ENCODE data around the gene IFITM1. TPM values are rescaled to one million over a fixed set of nuclear protein-coding genes. Genes with fewer than 3 reads are reported as not detected.

Gene IFITM1
- total RNA-seq, 2 donors from 2014 or later: 151 to 215 TPM

DNA sequence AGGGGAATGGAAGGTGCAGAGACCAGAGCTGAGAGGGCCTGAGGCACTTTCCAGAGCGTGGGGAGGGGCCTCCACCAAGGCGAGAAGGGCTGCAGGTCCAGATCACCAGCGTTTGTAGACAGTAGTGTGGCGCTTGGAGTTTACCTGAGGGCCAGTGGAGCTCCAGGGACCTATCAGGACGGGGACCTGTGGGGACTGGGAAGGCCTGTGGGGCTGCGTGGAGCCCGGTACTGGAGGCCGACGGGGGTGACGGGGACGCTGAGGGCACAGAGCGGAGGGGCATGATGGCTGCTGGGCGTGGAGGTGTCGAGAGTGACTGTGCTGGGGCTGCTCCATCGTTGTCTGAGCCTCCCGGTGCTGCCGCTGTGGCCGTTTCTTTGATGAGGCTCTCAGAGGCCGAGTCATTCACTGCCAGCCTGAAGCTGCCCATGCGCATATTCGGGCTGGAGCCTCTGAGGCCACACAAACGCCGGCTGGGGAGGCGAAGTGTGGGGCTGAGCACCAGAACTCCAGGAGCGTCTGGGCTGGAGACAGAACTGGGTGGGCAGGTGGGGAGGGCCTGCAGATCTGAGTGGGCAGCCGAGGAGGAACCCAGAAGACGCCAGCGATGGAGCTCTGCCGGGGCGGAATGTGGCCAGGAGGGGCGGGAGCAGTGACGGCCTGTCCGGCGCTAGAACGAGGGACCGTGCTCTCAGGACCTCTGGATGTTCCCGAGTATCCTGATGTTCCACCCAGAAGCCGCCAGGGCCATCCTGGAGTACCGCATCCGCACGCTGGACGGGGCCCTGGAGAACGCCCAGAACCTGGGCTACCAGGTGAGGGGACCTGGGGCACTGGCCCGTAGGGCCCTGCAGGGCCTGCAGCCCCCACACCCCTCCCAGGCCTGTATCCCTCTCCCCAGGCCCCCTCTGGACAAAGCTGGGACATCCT, 22.3 kb upstream of the IFITM1 start:
- intact Hi-C loops (cut with DNase I): loop anchor here in 1 of 2 donors (10.0 kb wide), 1 partner anchor 57 kb away; the partner anchor contains the start of genes PSMD13 and SIRT3
- ATAC-seq (no peak), DNase-seq (peak; percentile 22)

DNA sequence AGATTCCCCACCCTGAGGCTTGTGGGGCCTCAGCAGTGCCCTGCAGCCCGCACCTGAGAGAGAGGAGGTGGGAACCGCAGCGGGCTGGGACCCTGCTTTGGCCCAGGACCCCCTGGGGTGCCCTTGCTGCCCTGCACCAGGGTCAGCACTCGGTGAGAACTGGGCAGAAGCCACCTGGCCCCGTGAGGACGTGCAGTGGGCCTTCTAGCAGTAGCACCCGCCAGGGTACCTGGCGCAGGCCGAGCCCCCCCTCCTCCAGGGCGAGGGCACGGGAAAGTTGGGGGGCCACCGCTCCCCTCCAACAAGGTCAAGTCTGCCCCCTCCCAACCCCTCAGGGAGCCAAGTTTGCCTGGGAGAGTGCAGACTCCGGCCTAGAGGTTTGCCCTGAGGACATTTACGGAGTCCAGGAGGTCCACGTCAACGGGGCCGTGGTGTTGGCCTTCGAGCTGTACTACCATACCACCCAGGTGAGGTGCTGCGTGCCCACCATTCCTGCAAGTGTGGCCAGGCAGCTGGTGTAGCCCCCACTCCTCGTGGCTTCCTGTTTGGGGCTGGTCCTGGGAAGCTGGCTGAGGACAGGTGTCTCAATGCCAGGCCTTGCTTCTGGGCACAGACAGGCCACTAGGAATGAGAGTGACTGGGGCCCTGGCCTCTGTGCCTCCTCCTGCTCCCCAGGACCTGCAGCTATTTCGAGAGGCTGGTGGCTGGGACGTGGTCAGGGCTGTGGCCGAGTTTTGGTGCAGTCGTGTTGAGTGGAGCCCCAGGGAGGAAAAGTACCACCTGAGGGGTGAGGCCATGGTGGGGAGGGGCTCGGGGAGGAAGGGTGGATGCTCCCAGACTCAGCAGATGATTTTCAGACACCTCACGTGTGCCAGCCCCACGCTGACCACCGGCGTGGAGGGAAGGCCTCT, 21.4 kb upstream of the IFITM1 start:
- ATAC-seq (no peak), DNase-seq (peak; percentile 18)
- intact Hi-C loops (cut with DNase I): loop anchor here in 1 of 2 donors (10.0 kb wide), 1 partner anchor 58 kb away; the partner anchor contains the start of genes PSMD13 and SIRT3

DNA sequence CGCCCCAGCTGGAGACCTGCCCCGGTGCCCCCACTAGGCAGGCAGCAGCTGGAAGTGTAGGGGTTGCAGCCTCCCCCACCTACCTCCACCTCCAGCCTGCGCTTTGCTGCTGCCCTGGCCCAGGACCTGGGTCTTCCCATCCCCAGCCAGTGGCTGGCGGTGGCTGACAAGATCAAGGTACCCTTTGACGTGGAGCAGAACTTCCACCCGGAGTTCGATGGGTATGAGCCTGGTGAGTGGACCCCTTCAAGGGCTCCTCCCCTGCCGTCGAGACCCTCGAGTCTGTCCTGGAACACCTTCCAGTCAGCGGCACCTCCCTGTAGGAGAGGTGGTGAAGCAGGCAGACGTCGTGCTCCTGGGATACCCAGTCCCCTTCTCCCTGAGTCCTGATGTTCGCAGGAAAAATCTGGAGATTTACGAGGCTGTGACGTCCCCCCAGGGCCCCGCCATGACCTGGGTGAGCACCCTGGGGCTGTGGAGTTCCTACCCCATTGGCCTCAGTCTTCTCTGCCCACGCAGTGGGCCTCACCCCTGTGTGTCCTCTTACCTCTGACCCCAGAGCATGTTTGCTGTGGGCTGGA, 20.5 kb upstream of the IFITM1 start:
- DNase-seq (peak; percentile 8), ATAC-seq (no peak)
- intact Hi-C loops (cut with DNase I): loop anchor here in 1 of 2 donors (10.0 kb wide), 1 partner anchor 59 kb away; the partner anchor contains the start of genes PSMD13 and SIRT3

DNA sequence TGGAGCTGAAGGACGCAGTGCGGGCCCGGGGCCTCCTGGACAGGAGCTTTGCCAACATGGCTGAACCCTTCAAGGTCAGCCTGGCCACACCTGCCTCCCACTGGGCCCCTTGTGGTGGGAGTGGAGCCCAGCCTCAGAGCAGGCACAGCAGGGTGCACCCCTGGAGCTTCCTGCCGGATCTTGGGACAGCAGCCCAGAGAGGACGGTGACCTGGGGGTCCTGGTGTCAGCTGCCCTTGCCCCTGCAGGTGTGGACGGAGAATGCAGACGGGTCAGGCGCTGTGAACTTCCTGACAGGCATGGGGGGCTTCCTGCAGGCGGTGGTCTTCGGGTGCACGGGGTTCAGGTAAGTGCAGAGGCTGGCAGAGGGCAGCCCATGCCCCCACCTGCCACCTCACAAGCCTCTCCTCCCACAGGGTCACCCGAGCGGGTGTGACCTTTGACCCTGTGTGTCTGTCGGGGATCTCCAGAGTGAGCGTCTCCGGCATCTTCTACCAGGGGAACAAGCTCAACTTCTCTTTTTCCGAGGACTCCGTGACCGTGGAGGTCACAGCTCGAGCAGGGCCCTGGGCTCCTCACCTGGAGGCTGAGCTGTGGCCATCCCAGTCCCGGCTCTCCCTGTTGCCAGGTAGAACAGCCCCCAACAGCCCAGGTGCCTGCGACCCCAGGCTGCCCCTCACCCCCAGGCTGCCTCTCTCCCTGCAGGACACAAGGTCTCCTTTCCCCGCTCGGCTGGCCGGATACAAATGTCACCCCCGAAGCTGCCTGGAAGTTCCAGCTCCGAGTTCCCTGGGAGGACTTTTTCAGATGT, 19.8 kb upstream of the IFITM1 start:
- intact Hi-C loops (cut with DNase I): loop anchor here in 1 of 2 donors (10.0 kb wide), 1 partner anchor 59 kb away; the partner anchor contains the start of genes PSMD13 and SIRT3
- DNase-seq (peak; percentile 20), ATAC-seq (no peak)

DNA sequence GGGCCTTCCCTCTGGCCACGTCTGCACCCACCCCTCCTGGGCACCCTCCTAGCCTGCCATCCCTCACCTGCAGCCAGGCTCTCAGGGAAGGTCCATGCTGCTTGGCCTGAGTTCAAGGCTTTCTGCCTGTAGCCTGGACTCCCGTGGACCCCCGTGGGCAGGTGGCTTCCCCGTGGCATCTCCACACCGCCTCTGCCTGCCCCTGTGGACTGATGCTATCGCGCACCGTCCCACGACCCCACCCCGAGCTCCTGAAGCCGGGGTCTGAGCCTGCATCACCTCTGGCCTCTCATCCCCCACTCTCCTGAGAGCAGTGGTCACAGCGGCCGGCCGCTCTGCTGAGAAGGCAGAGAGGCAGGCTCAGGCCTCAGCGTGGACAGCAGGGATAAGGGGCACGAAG, 19.1 kb upstream of the IFITM1 start:
- ATAC-seq (no peak), DNase-seq (peak; percentile 19)
- intact Hi-C loops (cut with DNase I): loop anchor here in 1 of 2 donors (10.0 kb wide), 1 partner anchor 60 kb away; the partner anchor contains the start of genes PSMD13 and SIRT3

DNA sequence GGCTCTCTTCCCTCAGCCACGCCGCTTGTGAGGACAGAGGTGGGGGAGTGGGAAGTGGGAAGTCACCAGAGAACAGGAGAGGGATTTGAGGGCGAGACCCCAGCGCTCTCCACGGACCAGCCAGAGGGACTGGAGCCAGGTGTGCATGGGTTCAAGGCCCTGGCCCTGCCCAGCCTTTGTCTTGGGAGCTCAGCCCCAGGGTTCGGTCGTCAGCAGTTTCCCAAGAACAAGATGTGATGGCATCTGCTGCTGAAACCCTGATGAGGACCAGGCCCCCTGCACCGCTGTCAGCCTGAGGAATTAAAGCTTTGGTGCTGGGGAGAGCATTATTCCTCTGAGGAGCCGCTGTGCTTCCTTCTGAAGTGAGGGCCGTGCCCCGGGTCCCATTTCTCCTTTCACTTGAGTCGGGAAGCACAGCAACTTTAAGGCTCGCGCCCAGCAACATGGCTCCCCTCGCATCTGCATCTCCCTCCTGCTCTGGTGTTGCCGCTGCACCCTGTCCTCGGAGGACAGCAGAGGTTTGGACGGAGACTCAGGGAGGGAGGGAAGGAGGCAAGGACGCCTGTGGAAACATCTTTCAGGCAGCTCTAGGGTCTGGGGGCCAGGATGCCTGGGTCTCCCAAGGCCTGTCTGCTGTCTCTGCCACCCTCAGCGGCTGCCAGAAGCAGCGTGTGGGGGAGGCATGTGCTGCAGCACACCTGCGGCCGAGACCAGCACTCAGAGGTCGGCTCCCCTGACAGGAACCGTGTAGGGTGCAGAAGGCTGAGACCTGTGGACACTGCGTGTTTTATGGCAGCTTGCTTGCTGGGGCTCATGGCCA, 18.3 kb upstream of the IFITM1 start:
- intact Hi-C loops (cut with DNase I): loop anchor here in 1 of 2 donors (10.0 kb wide), 1 partner anchor 61 kb away; the partner anchor contains the start of genes PSMD13 and SIRT3

DNA sequence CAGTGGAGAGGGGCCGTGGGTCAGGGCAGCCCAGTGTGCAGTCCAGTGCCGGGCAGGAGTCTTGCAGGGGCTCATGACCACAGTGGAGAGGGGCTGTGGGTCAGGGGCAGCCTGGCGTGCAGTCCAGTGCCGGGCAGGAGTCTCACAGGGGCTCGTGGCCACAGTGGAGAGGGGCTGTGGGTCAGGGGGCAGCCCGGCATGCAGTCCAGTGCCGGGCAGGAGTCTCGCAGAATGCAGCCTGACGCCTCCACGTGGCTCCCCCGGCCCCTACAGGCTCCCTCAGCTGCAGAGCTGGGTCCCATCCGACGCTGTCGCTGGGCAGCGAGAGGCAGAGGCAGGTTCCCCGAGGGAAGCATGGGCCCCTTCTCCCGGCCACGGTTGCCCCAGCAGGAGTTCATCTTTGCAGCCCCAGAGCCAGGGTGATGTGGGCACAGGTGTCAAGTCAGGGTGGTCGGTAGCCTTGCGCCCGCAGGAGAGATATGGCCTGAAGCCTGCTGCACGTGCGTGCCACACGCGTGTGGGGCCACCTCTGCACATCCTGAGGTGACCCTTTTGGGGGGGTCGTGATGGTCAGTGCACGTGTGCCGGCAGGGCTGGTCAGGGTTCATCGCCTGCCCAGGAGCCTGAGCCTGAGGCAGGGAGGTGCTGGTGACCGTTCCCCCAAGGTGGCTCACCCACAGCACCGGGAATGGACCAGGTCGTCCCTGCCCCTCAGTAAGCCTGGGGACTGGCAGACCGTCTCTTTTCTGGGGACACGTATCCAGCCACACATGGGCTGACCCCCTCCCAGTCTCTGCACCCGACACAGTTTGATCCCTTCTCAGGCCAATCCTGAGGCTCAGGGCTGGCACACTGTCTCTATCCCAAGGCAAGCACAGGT, 17.4 kb upstream of the IFITM1 start:
- DNase-seq (peak; percentile 23), ATAC-seq (no peak)
- intact Hi-C loops (cut with DNase I): loop anchor here in 1 of 2 donors (10.0 kb wide), 1 partner anchor 62 kb away; the partner anchor contains the start of genes PSMD13 and SIRT3

More for the DNA sequence above, 18.3 kb upstream of the IFITM1 start:
- ATAC-seq: no peak
- DNase-seq: peak; percentile 17

DNA sequence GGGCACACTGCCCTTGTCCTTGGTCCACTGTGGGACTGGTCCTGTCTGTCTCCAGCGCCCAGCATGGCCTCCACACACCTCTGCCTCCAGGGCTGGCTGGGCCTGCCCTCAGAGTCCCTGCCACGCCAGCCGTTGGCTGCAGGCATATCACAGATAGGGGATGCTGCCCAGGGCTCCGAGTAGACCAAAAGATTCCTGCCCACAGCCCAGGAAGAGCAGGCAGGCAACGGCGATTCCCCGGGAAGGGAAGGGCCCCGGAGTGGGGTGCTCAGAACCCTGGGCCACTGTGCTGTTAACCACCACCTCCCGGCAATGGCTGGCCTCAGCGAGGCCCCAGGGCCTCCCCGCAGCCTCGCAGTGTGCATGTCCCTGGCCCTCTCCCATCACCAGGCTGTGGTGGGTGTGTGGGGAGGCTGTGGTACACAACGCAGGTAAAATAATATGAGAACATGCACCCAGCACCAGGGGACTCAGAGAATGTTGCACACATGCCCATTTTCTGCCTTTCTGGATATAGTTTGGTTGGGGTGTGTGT, 16.7 kb upstream of the IFITM1 start:
- DNase-seq (peak; percentile 20), ATAC-seq (no peak)
- intact Hi-C loops (cut with DNase I): loop anchor here in 1 of 2 donors (10.0 kb wide), 1 partner anchor 62 kb away; the partner anchor contains the start of genes PSMD13 and SIRT3

DNA sequence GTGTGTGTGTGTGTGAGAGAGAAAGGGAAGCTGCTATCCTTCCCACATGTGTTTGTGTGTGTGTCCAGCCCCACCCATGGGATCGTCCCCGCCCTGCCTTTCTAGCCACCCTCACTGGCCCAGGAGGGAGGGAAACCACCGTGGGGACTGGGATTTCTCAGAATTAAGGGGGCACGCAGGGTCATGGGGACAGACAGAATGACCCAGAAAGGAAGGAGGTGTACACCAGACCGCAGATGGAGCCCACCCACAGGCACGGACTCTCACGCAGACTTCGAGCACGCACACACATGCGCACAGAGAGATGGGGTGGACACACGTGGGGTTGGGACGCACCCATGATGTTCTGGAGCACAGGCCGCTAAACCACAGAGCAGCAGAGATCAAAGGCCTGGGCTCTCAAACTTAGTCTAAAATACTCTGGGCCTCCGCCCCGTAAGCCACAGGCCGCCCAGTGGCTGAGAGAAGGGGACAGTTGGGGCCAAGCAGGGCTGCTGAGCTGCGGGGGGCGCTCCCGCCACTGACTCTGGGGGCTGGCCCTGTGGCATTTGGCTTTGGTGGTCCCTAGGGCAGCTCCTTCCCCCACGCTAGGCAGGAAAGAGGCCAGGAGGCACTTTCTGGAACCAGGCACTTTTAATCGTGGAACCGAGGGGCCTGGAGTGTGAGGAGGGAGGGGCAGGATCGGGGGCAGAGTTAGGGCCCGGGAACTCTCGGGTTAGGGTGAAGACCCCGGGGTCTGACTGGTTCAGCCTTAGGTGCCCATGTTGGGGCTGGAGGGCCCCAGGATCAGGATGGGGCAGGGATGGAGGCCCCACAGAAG, 16.0 kb upstream of the IFITM1 start:
- intact Hi-C loops (cut with DNase I): loop anchor here in 1 of 2 donors (10.0 kb wide), 1 partner anchor 63 kb away; the partner anchor contains the start of genes PSMD13 and SIRT3
- no peak for DNase-seq
- ATAC-seq: peak in 1 of 2 donors; percentile 9

DNA sequence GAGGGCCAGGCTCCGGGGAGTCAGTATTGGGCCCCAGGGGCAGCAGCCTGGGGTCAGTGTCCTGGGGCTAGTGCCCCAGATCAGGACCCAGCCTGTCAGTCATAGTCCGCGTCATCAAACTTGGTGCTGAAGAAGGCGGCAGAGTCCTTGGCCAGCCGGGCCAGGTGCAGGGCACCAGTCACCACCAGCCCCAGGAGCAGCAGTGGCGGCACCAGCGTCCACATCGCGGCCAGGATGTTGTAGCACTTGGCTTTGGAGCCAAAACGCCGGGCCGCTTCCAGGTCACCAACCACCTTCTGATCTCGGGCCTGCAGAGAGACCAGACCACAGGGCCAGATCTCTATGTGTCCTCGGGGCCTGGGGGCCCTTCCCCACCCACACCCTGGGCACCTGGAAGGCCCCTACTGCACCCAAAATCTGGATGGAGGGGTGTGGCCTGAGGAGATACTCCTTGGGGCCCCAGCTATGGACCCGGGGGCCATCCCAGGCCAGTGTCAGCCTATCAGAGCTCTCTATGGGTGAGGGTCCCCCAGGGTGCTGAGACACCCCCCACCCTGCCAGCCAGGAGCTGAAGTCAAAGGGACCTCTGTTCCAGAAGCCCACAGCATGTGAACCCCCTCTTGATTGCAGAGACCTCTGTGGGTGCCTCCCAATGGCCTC, 15.3 kb upstream of the IFITM1 start:
- ATAC-seq (peak in 1 of 2 donors; percentile 3), DNase-seq (peak; percentile 22)
- intact Hi-C loops (cut with DNase I): loop anchor here in 1 of 2 donors (10.0 kb wide), 1 partner anchor 64 kb away; the partner anchor contains the start of genes PSMD13 and SIRT3

DNA sequence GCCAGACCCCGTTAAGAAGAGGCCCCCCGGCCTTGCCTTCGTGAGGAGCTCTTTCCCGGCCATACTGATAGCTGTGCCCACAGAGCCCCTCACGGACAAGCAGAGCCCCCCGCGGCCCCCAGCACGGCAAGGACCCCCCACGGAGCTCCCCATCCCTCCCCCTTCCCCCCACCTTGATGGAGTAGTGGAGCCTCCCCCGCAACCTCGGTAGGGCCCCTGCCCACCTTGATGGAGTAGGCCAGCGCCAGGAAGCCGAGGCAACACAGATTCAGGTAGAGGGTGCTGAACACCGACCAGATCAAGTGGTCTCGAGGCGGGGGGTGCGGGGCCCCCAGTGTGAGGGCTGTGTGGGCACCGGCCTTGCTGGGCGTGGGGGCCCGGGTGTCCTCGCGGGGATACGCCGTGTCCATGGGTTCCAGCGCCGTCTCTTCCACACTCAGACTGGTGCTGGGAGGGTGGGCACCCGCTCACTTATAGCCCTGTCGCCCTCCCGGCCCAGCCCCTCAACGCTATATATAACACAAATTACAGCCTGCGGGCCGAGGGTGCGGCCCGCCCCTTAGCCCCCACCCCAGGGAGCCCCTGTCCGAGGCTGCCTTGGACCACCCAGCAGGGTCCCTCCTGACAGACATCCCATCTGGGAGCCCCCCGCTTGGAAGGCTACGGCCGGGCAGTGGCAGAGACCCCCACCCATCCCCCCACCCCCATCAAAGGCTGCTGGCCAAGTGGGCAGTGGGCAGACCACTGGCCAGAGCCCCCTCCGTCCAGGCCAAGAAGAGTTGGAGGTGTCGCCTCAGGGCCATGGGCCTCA, 14.6 kb upstream of the IFITM1 start, which contains the start of gene IFITM5:
TSS of gene IFITM5 (minus strand) at position 446 of the 811 bp plus-strand sequence. CDS start at position 410, 36 bp downstream.
- DNase-seq (peak; percentile 19), ATAC-seq (no peak)
- intact Hi-C loops (cut with DNase I): loop anchor here in 1 of 2 donors (10.0 kb wide), 1 partner anchor 64 kb away; the partner anchor contains the start of genes PSMD13 and SIRT3

DNA sequence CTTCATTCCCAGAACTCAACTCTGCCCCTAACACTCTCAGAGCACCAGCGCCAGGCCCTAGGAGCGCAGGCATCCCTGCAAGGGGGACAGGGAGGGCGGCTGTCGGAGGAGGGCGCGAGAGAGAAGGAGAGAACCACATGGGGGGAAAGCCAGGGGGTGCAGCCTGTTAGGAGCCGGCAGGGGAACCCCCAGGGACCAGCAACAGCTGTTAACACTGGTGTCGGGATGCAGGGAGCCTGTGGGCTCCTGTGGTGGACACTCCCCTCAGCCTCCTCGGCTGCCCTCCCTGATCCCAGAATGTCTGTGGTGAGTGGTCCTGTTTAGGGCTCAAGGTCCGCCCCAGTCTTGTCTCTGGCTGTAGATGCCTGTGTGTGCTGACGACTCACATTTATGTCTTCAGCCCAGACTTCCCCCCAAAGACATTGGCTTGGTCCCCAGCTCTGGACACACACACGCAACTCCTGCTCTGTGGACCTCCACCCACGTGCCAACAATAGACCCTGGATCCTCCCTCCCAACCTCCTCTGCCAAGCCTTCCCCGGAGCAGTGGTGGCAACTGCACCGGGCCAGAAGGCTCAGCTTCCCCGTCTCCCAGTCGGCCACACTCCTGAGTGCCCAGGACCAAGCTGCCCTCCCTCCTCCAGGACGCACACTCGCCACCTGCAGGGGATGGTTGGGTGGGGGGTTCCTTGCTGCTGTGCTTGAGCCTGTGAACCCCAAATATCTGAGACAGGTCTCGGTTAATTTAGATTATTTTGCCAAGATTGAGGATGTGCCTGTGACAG, 13.7 kb upstream of the IFITM1 start:
- peak; percentile 37 for DNase-seq
- ATAC-seq: no peak
- intact Hi-C loops (cut with DNase I): loop anchor here (5.0 to 10.0 kb wide), 3 partner anchors 62 to 155 kb away; partner anchors contain the start of genes PSMD13 (in 1 of the 2), PTDSS2 (in 1 of the 2) and SIRT3 (in 1 of the 2)

All from left cardiac atrium (tissue), 4 donors.